Measurements from ENCODE around the gene SMC3. TPM values are rescaled to one million over a fixed set of nuclear protein-coding genes. Genes with fewer than 3 reads are reported as not detected.

SMC3 gene
- total RNA-seq, 1 experiment from 2014 or later, result 64.3 TPM

GRCh38 chr10:110637558-110638053 lies 70.1 kb downstream of the SMC3 start:
- H3K4me2 ChIP-seq (ENCODE audit: low read length), result peak overlapping the region; percentile 29
- no peaks in the 10 kb centered on the region for H4K20me1 ChIP-seq (ENCODE audit: insufficient read depth)
- no peak overlapping the region for H3K4me3 ChIP-seq (replicated peaks in 1 of 2; ENCODE audit: low read depth in 1 of 2, low read length in 2 of 2)
- TF ChIP-seq JUND (IDR thresholded peaks at IDR 0.05) (no peak), EZH2 (IDR thresholded peaks at IDR 0.05) (no peak), ZNF274 (IDR thresholded peaks at IDR 0.05; ENCODE audit: low read depth, low read length) (no peak), ELF1 (IDR thresholded peaks at IDR 0.05; ENCODE audit: borderline replicate concordance, low read depth) (no peak), POLR2A (IDR thresholded peaks at IDR 0.05; ENCODE audit: borderline replicate concordance, extremely low read depth, insufficient read depth, insufficient read length) (no peak), TCF7L2 (IDR thresholded peaks at IDR 0.05; ENCODE audit: borderline replicate concordance, extremely low read depth, insufficient read depth, insufficient read length) (no peak), REST (IDR thresholded peaks at IDR 0.05; ENCODE audit: low read depth) (no peak)
- no peaks in the 10 kb centered on the region for H3K36me3 ChIP-seq (ENCODE audit: control insufficient read depth in 1 of 2, insufficient read depth in 2 of 2, low read length in 2 of 2)
- ChIA-PET POLR2A (no interaction called here), CTCF (interaction anchor here (1.5 kb wide), 1 partner anchor 34 kb away, joined by 3 read pairs; no protein-coding TSS in a partner anchor), RAD21 (ENCODE audit: low non-redundant PET in 1 of 2, low total read pairs in 2 of 2, uncharacterized antibody in 2 of 2, unreplicated experiment in 2 of 2) (no interaction called here)
- intact Hi-C loops (cut with micrococcal nuclease), result no loop called here
- no peak overlapping the region for H3K27ac ChIP-seq (ENCODE audit: low read depth, low read length)
- ATAC-seq (0 out of 2 replicates have a peak, but pooled peaks have one; percentile 8), DNase-seq (ENCODE audit: low read depth, low spot score) (no peak)
- no peak overlapping the region for H3K9ac ChIP-seq (ENCODE audit: low read length)
- peaks cover 18 to 48% of the 10 kb centered on the region in 2 experiments for H3K4me1 ChIP-seq (ENCODE audit: control insufficient read depth in 1 of 2, insufficient read depth in 2 of 2, low read length in 2 of 2)
- H3K9me3 ChIP-seq (ENCODE audit: control insufficient read depth in 1 of 2, insufficient read depth in 1 of 2, low read depth in 1 of 2, low read length in 2 of 2), result no peaks in the 10 kb centered on the region
- H3K27me3 ChIP-seq (ENCODE audit: insufficient read depth, low read length), result peaks cover under 1% of the 10 kb centered on the region; the same call in 1 of the 2 replicates
- no peaks in the 10 kb centered on the region for H3K9me2 ChIP-seq (ENCODE audit: insufficient read depth)
- no TSS peak for BruUV-seq (replicated peaks)
- H3K79me2 ChIP-seq (ENCODE audit: insufficient read depth, low read length), result no peaks in the 10 kb centered on the region
- peak overlapping the region; percentile 53 for H2AFZ ChIP-seq (ENCODE audit: low read depth, low read length, poor library complexity, severe bottlenecking)

All from HCT116 (cell line).